ENCODE measurements around the gene HEBP2.

HEBP2 gene

GRCh38 chr6:138455746-138456400, 51.9 kb downstream of the HEBP2 start:
- no peak for DNase-seq

GRCh38 chr6:138456401-138456790, 52.4 kb downstream of the HEBP2 start:
- DNase-seq, result no peak

- no peak for DNase-seq
Observed at GRCh38 chr6:138461647-138462046, 57.6 kb downstream of the HEBP2 start.

- DNase-seq, result no peak
Observed at GRCh38 chr6:138464085-138464484, 60.1 kb downstream of the HEBP2 start.

GRCh38 chr6:138465007-138465645, 61.1 kb downstream of the HEBP2 start:
- DNase-seq, result no peak

GRCh38 chr6:138467901-138468300, 63.9 kb downstream of the HEBP2 start:
- DNase-seq, result no peak

GRCh38 chr6:138468320-138469015, 64.4 kb downstream of the HEBP2 start:
- no peak for DNase-seq

All from activated effector memory CD4-positive, alpha-beta T cell treated with anti-CD3 and anti-CD28 coated beads, Interleukin-2, amount 50 U/mL, for 16 hours (primary cell).